Osteocyte (in vitro differentiated cells): Measurements from ENCODE around the gene ZNF684. TPM values are rescaled to one million over a fixed set of nuclear protein-coding genes. Genes with fewer than 3 reads are reported as not detected.

Experiments used
- DNase-seq: peaks from one replicate; pipeline ENCODE4 v3.0.0; 2021; ENCODE audit warnings: mixed read lengths; ENCODE audit not compliant: unreplicated experiment; ENCODE audit errors: extremely low spot score
- H3K27ac Mint-ChIP-seq: one replicate; pipeline ENCODE4 v1.8.0; 2021; ENCODE audit warnings: mild to moderate bottlenecking, mixed read lengths; ENCODE audit not compliant: unreplicated experiment
- H3K27me3 Mint-ChIP-seq: one replicate; pipeline ENCODE4 v1.8.0; 2021; ENCODE audit warnings: mixed read lengths; ENCODE audit not compliant: unreplicated experiment
- H3K36me3 Mint-ChIP-seq: one replicate; pipeline ENCODE4 v1.8.0; 2021; ENCODE audit warnings: mixed read lengths; ENCODE audit not compliant: unreplicated experiment
- H3K4me1 Mint-ChIP-seq: one replicate; pipeline ENCODE4 v1.8.0; 2021; ENCODE audit warnings: mixed read lengths; ENCODE audit not compliant: unreplicated experiment
- H3K4me3 Mint-ChIP-seq: one replicate; pipeline ENCODE4 v1.8.0; 2021; ENCODE audit warnings: mild to moderate bottlenecking, moderate library complexity, mixed read lengths; ENCODE audit not compliant: unreplicated experiment
- H3K9me3 Mint-ChIP-seq: one replicate; pipeline ENCODE4 v1.8.0; 2021; ENCODE audit warnings: mixed read lengths; ENCODE audit not compliant: unreplicated experiment
- CTCF ChIP-seq: fragments of 200-600 bp; sonication (generic); IDR thresholded peaks from 2 replicates; pipeline ENCODE4 v1.5.0; 2021; ENCODE audit warnings: antibody characterized with exemption, mild to moderate bottlenecking, moderate library complexity
- total RNA-seq: library from RNA; stranded (reverse); gene quantifications from 2 replicates; pipeline ENCODE4 v1.2.1, GENCODE V29; 2021

Gene ZNF684
- total RNA-seq, 1 donor from 2014 or later, result 5.4 TPM

DNA sequence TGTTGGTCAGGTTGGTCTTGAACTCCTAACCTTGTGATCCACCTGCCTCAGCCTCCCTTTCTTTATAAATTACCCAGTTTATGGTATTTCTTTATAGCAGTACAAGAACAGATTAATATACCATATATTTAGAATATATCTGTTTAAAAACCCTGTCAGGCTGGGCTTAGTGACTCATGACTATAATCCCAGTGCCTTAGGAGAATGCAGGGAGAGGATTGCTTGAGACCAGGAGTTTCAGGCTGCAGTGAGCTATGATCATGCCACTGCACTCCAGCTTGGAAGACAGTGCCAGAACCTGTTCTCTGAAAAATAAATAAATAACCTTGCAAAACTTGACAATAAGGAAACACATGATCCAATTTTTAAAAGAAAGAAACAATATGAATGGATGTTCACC is 43.9 kb downstream of the ZNF684 start:
- TF ChIP-seq CTCF, result no peak
- Mint-ChIP-seq H3K27ac (no peak overlapping the region), H3K4me3 (no peak overlapping the region), H3K4me1 (peaks cover 2% of the 10 kb centered on the region), H3K9me3 (no peaks in the 10 kb centered on the region), H3K36me3 (no peaks in the 10 kb centered on the region), H3K27me3 (peaks cover 13% of the 10 kb centered on the region)
- no peak for DNase-seq

- Mint-ChIP-seq H3K36me3 (no peaks in the 10 kb centered on the region), H3K4me3 (no peak overlapping the region), H3K27me3 (peaks cover 14% of the 10 kb centered on the region), H3K9me3 (no peaks in the 10 kb centered on the region), H3K27ac (no peak overlapping the region), H3K4me1 (peaks cover 12% of the 10 kb centered on the region)
- TF ChIP-seq CTCF, result no peak
- no peak for DNase-seq
Observed at GRCh38 chr1:40582116-40582515, 50.7 kb downstream of the ZNF684 start.

GRCh38 chr1:40583980-40584379 is 52.5 kb downstream of the ZNF684 start:
- H3K4me1 Mint-ChIP-seq, result peaks cover 12% of the 10 kb centered on the region
- no peak overlapping the region for H3K4me3 Mint-ChIP-seq
- no peak for TF ChIP-seq CTCF
- peak overlapping the region; percentile 68 for H3K27ac Mint-ChIP-seq
- peaks cover 20% of the 10 kb centered on the region for H3K27me3 Mint-ChIP-seq
- DNase-seq, result no peak
- H3K9me3 Mint-ChIP-seq, result no peaks in the 10 kb centered on the region
- no peaks in the 10 kb centered on the region for H3K36me3 Mint-ChIP-seq

- DNase-seq, result no peak
- TF ChIP-seq CTCF, result no peak
- H3K36me3 Mint-ChIP-seq, result no peaks in the 10 kb centered on the region
- peaks cover 4% of the 10 kb centered on the region for H3K4me1 Mint-ChIP-seq
- no peak overlapping the region for H3K4me3 Mint-ChIP-seq
- no peaks in the 10 kb centered on the region for H3K9me3 Mint-ChIP-seq
- no peak overlapping the region for H3K27ac Mint-ChIP-seq
- peaks cover 24% of the 10 kb centered on the region for H3K27me3 Mint-ChIP-seq
Observed at GRCh38 chr1:40588586-40588985, 57.1 kb downstream of the ZNF684 start.

GRCh38 chr1:40592107-40592803 is 60.8 kb downstream of the ZNF684 start:
- H3K4me3 Mint-ChIP-seq, result no peak overlapping the region
- DNase-seq, result no peak

More at GRCh38 chr1:40592107-40592803, 60.8 kb downstream of the ZNF684 start:
- no peaks in the 10 kb centered on the region for H3K4me1 Mint-ChIP-seq
- H3K36me3 Mint-ChIP-seq, result no peaks in the 10 kb centered on the region
- no peak overlapping the region for H3K27ac Mint-ChIP-seq
- TF ChIP-seq CTCF, result peak; percentile 61
- H3K9me3 Mint-ChIP-seq, result no peaks in the 10 kb centered on the region
- H3K27me3 Mint-ChIP-seq, result peaks cover 19% of the 10 kb centered on the region
